GM19239 (cell line): ENCODE data around the gene KCNQ5.
A peak's percentile ranks its signal among the peaks of the same experiment; 100 is the strongest.

Experiments used
- DNase-seq: peaks from one replicate; pipeline ENCODE4 v3.0.0; 2011; ENCODE audit warnings: low spot score; ENCODE audit not compliant: insufficient read length
- FAIRE-seq: peaks from 2 replicates; lab custom pipeline; 2011; peaks lifted over from hg19 to GRCh38; lab: Jason Lieb, UNC

KCNQ5 gene

DNA sequence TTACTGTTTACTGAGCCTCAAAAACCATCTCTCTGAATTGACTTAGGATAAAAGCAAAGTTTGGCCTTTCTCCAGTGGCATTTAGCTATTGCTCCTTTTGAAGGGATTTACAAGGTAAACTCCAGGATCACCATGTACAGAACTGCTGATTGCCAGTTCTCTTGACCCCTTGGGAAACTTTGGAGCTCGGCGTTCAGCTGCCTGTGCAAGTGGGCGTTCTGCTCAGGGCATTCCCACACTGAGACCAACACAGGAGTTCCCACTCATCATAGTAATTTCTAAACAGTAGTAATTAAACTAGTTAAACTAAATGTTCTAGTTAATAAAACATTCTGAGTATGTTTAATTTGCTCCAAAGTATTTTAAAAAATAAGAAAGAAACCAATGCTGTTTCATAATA lies 14.9 kb downstream of the KCNQ5 start:
- FAIRE-seq (no peak), DNase-seq (no peak)

GRCh38 chr6:72639920-72640614 lies 18.2 kb downstream of the KCNQ5 start:
- FAIRE-seq = peak; percentile 71
- no peak for DNase-seq

- no peak for FAIRE-seq
- no peak for DNase-seq
Measured at GRCh38 chr6:72640615-72640930, 18.7 kb downstream of the KCNQ5 start.

- no peak for FAIRE-seq
- no peak for DNase-seq
Measured at GRCh38 chr6:72642435-72642834, 20.6 kb downstream of the KCNQ5 start.

GRCh38 chr6:72643214-72643613 lies 21.4 kb downstream of the KCNQ5 start:
- FAIRE-seq = no peak

DNA sequence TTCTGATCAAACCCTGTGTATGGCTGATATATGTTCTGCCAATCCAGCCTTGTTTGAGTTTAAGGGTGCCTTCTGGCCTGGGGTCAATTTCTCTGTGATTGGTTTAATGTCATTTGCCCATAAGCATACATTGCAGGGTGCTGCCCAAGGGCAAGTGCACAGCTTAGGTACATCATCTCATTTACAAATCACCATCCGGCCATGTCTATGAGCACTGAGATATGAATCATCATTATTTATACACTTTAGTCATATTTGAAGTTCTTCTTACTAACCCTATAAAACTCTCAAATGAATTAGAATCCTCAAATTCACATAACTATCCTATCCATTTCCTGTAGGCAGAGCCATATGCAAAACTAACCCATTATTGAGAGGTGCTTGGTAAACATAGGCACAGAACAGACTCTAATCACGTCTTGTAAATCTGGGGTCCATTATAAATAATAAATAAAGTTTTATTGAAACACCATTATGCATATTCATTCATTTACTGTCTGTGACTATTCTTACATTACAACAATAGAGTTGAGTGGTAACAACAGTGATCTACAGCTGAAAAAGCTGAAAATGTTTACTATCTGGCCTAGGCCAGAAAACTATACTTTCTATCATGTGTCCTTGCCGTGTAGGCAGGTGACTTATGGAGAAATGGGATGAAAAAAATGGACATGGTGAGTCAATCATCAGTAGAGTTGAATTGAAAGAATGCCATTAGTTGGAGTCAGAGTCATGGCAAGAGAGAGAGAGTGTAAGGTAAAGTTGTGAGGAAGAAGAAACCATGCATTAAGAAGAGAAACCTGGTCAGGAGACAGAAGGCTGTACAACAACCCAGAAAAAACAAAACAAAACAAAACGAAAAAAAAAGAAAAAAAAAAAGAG lies 25.0 kb downstream of the KCNQ5 start:
- FAIRE-seq = peak; percentile 59
- no peak for DNase-seq

More at GRCh38 chr6:72643214-72643613, 21.4 kb downstream of the KCNQ5 start:
- DNase-seq = no peak

DNA sequence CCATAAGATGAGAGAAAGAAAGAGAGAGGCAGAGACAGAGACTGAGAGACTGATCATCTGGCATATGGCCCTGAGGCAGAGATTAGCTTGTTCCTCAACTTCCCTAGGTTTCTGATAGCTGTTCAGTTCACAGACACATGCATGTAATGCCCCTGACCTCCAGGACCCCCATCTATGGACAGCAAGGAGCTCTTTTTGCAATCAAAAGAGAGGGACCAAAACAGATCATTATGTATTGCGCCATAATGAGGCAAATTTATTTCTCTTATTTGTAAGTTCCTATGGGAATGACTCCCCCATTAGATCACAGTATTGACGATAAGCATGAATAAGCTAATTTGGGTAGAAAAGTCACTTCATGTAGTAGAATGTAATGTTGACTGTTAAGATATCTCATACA lies 25.6 kb downstream of the KCNQ5 start:
- DNase-seq (no peak), FAIRE-seq (no peak)

- FAIRE-seq (peak; percentile 96), DNase-seq (no peak)
Measured at GRCh38 chr6:72649032-72649984, 27.4 kb downstream of the KCNQ5 start.

GRCh38 chr6:72650081-72650745 lies 28.3 kb downstream of the KCNQ5 start:
- FAIRE-seq (peak; percentile 58), DNase-seq (no peak)

- peak; percentile 33 for FAIRE-seq
Measured at GRCh38 chr6:72651174-72651573, 29.3 kb downstream of the KCNQ5 start.

GRCh38 chr6:72651967-72652956 lies 30.4 kb downstream of the KCNQ5 start:
- FAIRE-seq = no peak
- DNase-seq = no peak

More at GRCh38 chr6:72651174-72651573, 29.3 kb downstream of the KCNQ5 start:
- no peak for DNase-seq

- peak; percentile 85 for FAIRE-seq
- DNase-seq = no peak
Measured at GRCh38 chr6:72653026-72653425, 31.2 kb downstream of the KCNQ5 start.

GRCh38 chr6:72654071-72654621 lies 32.3 kb downstream of the KCNQ5 start:
- FAIRE-seq = peak; percentile 91
- DNase-seq = no peak

- no peak for FAIRE-seq
- DNase-seq = no peak
Measured at GRCh38 chr6:72657407-72658197, 35.7 kb downstream of the KCNQ5 start.

DNA sequence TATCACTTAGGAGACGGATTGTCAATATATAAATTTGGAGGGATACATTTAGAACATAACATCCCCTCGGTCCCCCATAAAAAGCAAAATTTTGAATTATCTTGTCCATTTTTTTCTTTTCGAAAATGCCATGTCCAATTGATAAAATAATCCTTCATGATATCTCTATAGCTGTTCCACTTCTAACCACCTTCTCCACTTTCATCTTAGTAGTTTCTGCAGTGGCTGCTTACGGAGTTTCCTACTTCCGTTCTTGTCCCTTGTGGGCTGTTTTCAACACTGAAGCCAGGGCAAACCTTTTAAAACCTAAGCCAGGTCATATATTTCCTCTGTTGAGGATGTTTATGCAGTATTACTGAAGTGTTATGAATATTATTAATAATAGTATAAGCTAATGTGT lies 37.9 kb downstream of the KCNQ5 start:
- FAIRE-seq (no peak), DNase-seq (no peak)

DNA sequence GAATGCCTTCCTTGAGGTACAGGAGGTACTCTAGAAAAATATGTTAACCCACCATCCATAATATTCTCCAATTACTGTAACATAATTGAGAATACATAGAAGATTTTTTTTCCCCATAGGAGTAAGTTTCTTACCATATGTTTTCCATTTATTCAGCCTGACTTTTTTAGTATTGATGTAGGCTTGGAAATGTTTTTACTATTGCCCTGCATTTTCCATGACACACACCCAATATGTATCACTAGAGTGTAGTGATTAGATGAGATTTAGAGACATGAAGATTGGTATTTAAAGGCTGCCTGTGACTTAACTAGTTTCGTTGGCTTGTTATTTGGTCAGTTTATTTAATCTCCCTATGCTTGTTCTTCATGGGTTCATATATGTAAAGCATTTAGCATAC lies 39.5 kb downstream of the KCNQ5 start:
- DNase-seq (no peak), FAIRE-seq (no peak)

DNA sequence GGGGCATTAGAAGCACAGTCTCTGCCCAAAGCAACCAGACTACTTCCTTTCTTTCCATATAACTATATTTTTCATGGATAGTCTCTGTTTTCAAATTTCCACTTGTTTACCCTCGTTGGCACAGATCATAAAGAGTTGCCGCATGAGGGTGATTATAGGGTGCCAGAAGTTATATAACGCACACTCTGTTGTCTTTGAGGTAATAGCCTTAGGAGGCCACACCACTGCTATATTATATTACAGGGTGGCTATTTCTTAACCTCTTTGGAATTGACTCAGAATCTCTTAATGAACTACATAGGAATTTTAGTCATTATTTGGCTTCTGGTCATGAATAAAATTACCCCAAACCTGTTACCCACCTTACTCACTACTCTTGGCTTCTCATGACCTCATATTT lies 43.7 kb downstream of the KCNQ5 start:
- no peak for FAIRE-seq
- DNase-seq = no peak

- DNase-seq = no peak
- peak; percentile 18 for FAIRE-seq
Measured at GRCh38 chr6:72669324-72669723, 47.5 kb downstream of the KCNQ5 start.
